HG03280 (cell line): ENCODE measurements around the gene TPRN.

Experiments used
- ATAC-seq: cut with Tn5 transposase; IDR thresholded peaks from one replicate; pipeline ENCODE4 v1.9.1; 2021; ENCODE audit warnings: mild to moderate bottlenecking, moderate library complexity; ENCODE audit not compliant: unreplicated experiment

The TPRN gene

DNA sequence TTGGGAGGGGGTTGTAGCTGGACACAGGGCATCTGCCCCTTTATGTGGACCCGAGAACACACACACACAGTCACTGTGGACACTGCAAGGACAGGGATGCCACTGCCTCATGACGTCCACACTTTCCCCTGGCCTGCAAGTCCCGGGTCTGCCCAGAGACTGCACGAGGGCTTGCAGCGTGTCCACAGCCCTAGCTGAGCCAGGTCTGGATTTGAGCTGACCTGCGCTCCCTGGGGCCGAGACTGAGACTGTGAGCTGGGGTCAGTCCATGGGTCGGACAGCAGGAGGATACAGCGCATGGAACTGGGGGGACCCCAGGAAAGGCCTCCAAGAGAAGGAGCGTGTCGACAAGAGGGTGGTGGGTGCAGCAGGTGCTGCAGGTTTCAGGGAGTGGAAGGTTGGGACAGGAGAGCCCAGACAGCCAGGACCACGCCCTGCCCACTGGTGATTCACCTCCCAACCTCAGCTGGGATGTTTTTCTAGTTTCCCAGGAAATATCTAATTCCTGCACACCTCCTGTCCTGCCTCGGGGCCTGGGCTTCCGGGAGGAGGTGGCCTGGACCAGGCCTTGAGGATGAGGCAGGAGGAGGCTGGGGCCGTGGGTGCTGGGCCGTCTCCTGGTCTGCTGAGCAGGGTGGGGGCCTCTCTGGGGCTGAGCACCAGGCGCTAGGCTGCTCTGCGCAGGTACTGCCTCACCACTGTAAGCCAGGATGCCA lies 26.0 kb upstream of the TPRN start:
- no peak for ATAC-seq

DNA sequence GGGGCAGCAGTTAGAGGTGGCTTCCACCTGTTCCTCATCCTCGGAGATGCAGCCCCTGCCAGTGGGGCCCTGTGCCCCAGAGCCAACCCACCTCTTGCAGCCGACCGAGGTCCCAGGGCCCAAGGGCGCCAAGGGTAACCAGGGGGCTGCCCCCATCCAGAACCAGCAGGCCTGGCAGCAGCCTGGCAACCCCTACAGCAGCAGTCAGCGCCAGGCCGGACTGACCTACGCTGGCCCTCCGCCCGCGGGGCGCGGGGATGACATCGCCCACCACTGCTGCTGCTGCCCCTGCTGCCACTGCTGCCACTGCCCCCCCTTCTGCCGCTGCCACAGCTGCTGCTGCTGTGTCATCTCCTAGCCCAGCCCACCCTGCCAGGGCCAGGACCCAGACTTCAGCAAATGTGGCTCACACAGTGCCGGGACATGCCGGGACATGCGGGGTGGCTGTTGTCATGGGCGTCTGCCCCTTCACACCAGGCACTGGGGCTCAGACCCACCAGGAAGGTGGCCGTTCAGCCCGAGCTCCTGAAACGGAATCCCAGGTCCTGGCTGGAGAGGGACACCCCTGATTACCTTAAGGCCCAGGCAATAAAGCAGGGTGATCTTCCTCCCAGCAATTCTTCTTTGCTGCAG lies 25.3 kb upstream of the TPRN start:
- ATAC-seq = no peak

DNA sequence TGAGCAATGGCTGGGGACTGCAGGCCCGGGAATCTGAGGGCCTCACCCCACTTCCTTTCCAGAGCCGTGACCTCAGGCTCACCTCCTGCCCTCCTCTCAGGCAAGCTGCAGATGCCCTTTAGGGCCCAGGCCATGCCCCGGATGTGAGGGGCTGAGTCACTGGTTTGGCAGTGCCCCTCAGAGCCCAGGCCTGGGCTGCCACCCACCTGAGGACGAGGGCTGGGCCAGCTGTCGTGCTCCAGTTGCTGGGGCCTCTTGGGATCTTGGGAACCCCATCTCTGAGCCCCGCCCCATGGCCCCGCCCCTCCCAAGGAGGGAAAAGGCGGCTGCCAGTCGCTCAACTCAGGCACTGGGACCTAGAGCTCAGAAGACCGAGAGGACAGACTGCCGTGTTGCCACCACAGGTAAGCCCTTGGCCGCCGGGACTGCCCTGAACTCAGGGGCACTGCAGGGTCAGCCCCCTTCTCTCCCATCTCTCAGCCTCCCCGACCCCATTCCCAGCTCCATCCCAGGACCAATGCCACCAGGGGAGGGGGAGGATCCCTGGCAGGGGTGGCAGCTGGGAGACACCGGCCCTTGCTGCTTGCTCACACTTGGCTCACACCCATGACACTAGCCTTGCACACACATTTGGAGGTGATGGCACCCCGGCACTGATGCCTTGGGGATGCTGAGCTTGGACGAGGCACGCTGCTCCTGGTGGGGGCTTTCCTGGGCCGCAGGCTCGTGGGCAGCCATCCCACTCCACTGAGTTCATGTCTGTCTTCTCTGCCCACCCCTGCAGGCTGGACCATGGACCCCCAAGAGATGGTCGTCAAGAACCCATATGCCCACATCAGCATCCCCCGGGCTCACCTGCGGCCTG lies 24.5 kb upstream of the TPRN start, which contains the start of gene CYSRT1:
CYSRT1 (plus strand) TSS at position 345 of the 865 bp plus-strand sequence; CDS start at position 793, 448 bp downstream.
- ATAC-seq = no peak

DNA sequence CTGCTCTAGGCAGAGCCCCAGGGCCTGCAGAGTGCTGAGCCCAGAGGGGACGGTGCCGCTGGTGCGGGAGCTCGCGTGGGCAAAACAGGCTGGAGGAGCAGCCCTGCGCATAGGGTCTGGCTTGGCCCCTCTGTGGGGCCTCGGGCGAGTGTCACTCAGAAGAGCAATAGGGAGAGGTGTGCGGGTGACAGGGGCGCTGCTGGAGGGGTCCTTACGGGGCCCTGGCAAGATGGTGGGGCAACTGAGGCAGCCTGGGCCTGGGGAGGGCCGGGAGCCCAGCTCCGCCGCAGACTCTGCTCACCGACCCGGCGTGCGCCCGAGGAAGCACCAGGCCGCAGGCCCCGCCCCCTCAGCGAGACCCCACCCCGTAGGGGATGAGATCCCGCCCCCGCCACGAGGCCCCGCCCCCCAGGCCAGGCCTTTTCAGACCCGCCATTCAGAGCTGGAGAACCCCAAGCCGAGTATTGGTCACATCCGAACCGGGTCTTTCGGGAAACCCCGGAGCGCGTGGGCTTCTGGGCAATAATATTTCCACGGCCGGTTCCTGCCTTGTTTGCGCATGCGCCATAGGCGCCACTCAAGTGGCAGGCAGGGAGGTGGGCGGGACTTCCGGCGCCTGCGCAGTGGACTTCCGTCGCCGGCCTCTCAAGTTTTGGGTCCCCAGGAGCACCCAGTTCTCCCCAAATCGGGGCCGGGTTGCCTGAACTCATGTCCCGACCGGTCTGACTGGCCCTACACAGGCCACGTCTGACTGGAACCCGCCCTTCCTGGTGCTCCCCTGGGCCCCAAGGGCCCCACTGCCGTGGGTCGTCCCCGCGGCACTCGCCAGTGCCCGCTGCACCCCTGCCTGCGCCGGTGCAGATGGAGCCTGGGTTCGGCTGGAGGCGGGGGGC lies 22.8 kb upstream of the TPRN start:
- ATAC-seq = peak; percentile 78

DNA sequence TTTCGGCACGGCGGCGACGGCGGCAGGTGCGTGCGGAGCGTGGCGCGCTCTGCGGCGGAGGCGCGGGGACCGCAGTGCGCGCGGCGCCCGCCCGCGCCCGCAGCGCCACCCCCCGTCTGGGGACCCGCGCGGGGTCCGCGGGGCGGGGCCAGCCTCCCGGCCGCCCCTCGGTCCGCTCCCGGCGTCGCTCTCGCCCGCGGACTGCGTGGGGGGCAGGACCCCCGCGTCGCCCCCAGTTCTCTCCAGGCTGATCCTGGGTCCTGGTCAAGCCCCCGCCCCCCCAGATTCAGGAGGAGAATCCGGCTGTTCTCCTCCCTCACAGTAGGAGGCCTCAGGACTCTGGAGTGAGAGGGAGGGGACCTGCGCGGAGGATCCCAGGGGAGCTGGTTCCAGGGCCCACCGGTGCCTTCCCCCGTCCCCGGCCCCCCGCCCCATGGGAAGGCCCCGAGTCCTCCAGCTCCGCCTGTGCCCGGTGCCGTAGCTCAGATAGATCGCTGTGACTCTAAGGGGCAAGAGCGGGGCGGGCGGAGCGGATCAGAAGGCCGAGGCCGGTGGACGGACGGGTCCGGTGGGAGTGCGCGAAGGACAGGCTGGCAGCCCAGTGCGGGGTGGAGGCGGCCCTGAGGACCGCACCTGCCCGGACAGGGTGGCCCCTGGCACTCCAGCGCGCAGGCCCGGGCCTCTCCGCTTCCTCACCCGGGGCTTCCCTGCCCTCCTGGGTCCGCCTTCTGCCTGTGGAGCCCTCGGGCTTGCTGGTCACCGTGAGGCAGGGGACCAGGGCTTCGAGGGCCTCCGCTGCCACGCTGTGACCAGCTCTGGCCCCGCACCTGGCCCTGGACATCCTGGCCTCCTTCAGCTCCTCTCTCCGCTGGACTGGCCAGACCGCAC lies 21.9 kb upstream of the TPRN start, which contains the start of gene RNF208:
RNF208 (minus strand) TSS at position 51 of the 888 bp plus-strand sequence. CDS start 1,028 bp downstream, outside the sequence.
- no peak for ATAC-seq

DNA sequence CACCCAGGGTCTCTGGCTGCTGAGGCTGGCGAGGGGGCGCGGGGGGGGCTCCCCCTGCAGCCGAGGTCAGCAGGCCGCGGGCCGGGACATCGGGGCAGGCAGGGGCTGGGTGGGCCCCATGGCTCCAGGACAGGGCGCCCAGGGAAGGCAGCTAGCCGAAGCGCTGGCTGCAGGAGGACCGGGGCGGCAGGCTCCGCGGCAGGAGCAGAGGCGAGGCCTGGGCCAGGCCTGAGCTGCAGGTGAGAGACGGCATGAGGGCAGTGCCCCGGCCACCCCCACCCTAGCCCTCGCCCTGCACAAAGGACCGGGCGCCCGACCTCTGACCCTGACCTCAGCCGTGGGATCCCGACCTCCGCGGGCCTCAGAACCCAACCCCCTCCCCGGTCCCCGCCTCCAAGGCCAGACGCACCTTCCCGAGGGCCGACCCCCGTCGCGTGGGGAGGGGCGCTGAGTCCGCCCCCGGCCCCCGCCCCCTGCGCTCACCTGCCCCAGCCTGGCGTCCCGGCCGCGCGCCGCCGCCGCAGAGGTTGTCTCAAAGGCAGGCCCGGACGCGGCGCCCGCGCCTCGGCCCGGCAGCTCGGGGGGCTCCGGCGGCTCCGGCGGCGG lies 21.1 kb upstream of the TPRN start:
- no peak for ATAC-seq

DNA sequence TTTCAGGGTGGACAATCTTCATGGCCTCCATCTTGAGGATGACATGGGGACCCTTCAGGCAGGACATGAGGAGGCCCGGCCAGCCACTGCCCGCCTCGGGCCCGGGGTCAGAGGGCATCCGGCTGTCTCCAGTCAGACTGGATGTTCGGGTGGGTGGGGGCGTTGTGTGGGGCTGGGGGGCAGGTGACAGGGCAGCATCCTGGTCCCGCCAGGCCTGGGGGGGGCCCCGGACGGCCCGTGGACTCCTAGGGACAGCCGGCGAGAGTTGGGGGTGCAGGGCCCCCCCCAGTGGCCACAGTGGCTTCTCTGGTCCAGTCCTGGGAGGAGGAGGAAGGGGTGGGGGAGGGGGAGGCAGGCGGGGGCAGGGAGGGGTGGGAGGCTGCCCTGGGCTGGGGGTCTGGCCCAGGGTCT lies 20.6 kb upstream of the TPRN start:
- no peak for ATAC-seq

DNA sequence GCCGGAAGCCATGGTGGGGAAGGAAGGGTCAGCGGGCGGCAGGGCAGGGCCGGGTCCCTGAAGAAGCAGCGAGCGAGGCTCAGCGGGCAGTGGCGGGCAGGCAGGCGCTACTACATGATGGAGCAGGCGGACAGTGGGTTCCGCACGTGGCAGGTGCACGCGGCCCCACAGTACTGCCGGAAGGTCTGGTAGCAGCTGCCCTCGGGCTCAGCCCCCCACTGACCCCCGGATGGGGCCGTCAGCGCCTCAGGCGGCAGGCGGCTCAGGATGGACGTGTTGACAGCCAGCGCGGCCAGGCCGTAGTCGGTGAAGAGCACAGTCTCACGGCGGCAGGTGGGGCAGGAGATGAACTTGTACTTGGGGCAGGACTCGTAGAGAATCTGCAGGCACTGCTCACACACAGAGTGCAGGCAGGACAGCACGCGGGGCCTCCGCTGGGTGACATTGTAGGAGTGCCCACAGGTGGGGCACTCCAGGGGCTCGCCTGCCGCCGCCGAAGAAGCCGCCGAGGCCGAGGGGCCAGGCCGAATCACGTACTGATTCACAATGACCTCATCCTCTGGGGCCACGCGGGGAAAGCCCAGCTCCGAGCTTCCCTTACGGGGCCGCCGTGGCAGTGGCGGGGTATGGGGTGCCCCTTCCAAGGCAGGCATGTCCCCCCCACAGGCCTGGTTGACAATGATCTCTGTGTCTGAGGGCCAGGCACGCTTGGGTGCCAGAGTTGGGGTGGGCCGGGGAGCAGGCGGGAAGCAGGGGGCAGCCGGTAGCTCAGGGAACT lies 20.0 kb upstream of the TPRN start:
- ATAC-seq = no peak

DNA sequence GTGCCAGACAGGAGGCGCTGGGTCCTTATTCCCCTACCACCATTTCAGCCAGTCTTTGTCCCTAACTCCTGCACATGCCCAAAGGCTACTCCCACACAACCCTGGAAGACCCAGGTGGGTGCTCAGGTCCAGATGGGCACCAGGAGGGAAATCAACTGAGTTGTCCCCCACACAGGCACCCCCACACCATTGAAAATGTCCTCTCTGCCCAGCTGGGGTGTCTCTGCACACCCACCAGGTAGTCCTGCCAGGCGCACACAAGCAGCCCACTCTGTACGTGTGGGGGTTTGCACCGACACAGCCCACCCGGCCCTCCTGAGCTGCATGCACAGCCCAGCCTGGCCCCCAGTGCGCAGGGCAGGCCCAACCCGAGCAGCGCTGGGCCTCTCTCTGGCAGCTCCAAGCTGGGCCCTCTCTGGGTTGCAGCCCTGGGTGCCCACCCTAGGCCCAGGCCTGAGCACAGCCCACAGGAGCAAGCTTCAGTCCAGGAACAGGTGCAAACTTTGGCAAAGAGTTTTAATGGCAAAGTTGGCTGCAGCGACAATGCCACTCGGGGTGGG lies 19.3 kb upstream of the TPRN start:
- no peak for ATAC-seq

DNA sequence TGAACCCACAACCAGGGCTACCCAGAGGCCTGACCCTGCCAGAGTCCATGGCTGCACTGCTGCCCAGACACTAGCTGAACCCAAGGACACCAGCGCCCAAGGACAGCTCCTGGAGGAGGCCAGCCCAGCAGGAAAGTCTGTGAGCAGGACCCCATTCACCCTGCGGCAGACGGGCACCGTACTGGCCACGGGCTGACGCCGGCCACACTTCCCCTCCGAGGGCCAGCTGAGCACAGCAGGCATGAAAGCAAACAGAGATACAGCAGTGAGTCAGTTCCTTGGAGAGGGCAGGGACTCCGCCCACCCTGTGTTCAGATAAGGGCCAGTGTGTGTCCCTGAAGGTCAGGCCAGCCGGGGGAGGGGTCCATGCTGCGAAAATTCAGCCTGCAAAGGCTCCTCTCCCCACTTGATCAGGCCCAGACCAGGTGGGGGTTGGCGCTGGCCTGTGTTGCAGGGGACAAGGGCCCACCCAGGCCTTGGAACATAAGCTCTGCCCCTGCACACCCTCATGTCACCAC lies 18.3 kb upstream of the TPRN start:
- no peak for ATAC-seq

DNA sequence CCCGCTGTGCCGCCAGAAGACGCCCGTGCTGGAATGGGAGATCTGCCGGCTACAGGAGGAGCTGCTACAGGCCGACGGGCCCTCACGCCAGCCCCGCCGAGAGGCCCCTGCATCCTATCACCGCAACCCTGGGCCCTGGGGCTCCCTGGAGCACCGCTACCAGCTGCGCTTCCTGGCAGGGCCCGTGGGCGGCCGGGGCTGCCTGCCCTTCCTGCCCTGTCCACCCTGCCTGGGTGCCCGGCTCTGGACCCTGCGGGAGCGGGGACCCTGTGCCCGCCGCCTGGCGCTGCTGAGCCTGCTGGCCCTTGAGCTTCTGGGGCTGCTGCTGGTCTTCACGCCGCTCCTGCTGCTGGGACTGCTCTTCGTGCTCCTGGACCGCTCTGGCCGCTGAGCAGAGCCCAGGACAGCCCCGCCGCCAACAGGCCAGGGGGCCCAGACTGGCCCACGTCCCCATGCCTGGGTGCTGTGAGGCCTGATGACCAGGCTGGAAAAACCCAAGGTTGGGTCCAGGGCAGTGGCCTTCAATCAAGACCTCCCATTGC lies 17.7 kb upstream of the TPRN start:
- no peak for ATAC-seq

DNA sequence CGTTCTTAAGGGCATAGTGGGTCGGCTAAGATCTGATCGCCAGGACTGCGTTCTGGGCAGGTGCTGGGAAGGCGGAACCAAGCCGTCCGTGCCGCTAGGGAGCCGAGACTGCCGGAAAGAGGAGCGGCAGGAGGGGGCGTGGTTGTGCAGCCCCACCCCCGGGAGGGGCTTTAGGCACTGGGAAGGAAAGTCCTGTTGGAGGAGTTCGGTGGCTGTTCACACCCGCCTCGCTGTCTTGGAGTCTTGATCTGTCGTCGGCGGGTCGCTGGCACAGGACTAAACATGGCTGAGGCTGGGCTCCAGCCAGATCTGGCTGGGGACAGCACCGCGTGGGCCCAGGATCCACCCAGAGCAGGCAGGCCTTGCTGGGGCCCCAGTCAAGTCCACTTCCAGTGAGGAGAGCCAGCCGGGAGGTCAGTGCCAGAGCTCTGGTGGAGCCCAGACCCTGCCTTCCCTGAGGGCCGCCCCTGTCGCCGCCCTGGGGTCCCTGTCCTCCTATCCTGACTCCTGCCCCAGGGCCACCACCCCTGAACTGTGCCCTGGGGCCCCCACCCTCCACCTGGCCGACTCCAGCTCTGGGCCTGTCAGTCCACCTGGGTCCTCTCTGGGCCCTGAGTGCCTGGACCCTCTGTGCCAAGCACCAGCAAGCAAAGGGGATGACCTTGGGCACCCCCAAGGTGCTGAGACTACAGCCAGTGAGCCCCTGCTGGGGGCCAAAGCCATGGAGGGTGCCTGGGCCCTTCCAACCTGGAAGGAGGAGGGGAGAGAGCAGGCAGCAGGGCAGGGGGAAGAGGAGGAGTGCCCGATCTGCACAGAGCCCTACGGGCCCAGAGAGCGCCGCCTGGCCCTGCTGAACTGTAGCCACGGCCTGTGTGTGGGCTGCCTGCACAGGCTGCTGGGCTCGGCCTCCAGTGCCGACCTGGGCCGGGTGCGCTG lies 17.0 kb upstream of the TPRN start:
- ATAC-seq = no peak

DNA sequence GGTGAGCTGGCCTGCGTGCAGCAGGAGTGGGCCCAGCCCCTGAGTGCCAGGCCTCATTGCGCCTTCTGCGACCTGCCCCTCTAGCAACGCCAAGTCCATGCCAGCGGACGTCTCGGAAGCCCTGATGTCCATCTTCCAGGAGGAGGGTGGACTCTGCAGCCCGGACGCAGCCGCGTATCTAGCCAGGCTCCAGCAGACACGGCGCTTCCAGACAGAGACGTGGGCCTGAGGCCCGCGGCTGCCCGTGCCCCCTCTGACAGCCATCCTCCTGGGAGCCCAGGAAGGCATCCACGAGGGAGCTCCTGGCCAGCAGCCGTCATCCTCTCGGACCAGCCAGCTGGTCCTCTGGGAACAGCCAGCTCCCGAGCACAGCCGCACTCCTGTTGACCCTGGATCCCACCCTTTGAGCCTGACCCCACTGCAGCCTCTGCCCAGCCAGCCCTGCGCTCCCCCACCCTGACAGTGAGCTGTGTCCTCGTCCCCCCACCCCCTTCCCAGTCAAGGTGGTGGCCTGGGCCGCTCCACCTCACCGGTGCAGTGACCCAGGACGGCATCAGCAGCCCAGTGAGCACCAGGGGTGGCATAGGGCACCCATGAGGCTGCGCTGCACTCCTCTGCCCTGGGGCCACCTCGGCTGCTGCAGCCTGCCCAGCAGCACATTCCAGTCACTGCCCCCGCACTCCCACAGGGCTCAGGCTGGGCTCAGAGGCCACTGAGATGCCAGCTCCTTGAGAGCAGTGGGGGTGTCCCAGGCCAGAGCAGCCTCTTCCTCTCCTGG lies 15.8 kb upstream of the TPRN start:
- ATAC-seq = no peak

DNA sequence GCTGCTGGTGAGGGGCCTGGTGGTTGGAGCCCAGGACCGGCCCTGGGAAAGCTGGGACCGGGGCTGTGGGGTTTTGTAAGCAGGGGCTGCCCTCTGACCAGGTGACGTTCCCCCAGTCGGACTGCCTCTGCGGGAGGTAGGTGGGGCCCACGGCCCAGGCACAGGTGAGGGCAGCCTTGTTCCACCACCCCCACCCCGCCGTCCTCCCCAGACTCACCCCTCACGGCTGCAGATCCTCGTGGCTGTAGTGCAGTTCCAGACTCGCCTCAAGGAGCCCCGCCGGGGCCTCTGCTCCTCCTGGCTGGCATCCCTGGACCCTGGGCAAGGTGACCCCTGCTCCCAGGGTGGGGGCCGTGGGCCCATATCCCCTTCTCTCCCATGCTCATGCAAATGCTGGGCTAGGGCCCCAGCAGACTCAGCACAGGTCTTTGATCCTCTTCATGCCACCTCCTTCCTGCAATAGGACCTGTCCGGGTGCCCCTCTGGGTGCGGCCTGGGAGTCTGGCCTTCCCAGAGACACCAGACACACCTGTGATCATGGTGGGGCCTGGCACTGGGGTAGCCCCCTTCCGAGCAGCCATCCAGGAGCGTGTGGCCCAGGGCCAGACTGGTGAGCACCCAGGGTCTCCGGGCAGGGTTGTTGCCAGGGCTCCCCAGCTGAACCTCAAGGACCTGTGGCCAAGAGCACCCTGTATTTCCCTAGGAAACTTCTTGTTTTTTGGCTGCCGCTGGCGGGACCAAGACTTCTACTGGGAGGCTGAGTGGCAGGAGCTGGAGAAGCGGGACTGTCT lies 14.8 kb upstream of the TPRN start:
- ATAC-seq = no peak

DNA sequence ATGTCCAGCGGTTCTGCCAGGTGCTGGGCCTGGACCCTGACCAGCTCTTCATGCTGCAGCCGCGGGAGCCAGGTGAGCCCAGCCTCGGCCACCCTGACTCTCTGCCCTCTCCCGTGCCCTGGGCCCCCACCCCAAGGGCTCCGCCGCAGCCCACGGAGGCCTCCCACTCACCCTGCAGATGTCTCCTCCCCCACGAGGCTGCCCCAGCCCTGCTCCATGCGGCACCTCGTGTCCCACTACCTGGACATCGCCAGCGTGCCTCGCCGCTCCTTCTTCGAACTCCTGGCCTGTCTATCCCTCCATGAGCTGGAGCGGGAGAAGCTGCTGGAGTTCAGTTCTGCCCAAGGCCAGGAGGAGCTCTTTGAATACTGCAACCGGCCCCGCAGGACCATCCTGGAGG lies 14.1 kb upstream of the TPRN start:
- ATAC-seq = no peak
